ENCODE measurements around the gene SPC24. TPM values are rescaled to one million over a fixed set of nuclear protein-coding genes. Genes with fewer than 3 reads are reported as not detected.

Gene SPC24, protein sequence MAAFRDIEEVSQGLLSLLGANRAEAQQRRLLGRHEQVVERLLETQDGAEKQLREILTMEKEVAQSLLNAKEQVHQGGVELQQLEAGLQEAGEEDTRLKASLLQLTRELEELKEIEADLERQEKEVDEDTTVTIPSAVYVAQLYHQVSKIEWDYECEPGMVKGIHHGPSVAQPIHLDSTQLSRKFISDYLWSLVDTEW
- 14.2 to 17.8 TPM (median 16.2 TPM) in 5 replicates for total RNA-seq (2022; extraction: Qiagen RNA extraction; ENCODE audit: low read depth)

DNA sequence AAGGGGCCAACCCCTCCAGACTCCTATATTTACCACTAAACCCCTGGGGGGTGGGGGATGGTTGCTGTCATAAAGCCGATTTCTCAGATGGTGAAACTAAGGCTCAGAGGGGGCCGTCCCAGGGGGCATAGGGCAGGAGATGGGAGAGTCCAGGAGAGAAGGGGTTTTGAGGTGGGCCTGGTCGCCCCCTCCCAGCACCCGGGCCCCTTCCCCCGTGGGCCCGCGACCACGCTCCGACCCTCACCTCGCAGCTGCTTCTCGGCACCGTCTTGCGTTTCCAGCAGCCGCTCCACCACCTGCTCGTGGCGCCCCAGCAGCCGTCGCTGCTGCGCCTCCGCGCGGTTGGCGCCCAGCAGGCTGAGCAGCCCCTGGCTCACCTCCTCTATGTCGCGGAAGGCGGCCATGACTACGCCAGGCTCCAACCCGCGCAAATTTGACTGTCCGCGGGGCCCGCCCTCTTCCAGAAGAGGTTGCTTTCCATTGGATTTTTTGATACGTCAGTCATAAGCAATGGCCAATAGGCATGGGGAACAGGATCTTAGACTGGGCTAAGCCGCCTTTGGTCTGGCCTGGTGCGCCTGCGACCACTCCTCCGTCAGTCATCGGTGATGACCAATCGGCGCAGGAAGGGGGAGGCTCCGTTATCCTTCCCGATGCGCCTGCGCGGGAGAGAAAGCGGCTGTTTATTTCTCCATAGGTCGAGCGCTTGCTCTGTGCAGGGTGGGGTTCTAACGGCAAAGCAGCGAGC lies at the start of gene SPC24:
Gene SPC24 (minus strand): TSS at position 410 of the 748 bp plus-strand sequence. CDS start 6 bp downstream, at position 404.

GRCh38 chr19:11197291-11198174 lies 42.0 kb upstream of the SPC24 start, which contains the start of gene KANK2:
Gene KANK2 (minus strand): TSS chr19:11197545. CDS start chr19:11194511, 3,034 bp downstream.

Other genes with a start within 250 kb of the SPC24 start
- 12.1 to 24.2 TPM (median 20.4 TPM) in 5 replicates for gene YIPF2, start 227.1 kb downstream of the SPC24 start, total RNA-seq (2022; extraction: Qiagen RNA extraction; ENCODE audit: low read depth)
- 11.4 to 20.3 TPM (median 18.7 TPM) in 5 replicates for gene TIMM29, start 227.0 kb downstream of the SPC24 start, total RNA-seq (2022; extraction: Qiagen RNA extraction; ENCODE audit: low read depth)
- gene SMARCA4, start 194.8 kb downstream of the SPC24 start, total RNA-seq (2022; extraction: Qiagen RNA extraction; ENCODE audit: low read depth) = 9.1 to 12.0 TPM (median 11.8 TPM) in 5 replicates
- 21.9 to 29.9 TPM (median 27.9 TPM) in 5 replicates for gene LDLR, start 66.3 kb downstream of the SPC24 start, total RNA-seq (2022; extraction: Qiagen RNA extraction; ENCODE audit: low read depth)
- 34.6 to 59.3 TPM (median 46.8 TPM) in 5 replicates for gene KANK2, start 41.8 kb upstream of the SPC24 start, total RNA-seq (2022; extraction: Qiagen RNA extraction; ENCODE audit: low read depth)
- gene ANGPTL8, start 83.8 kb upstream of the SPC24 start, total RNA-seq (2022; extraction: Qiagen RNA extraction; ENCODE audit: low read depth) = not detected in 5 replicates
- 5.3 to 11.8 TPM (median 9.6 TPM) in 5 replicates for gene DOCK6, start 106.7 kb upstream of the SPC24 start, total RNA-seq (2022; extraction: Qiagen RNA extraction; ENCODE audit: low read depth)
- not detected in 5 replicates for gene TSPAN16, start 140.4 kb upstream of the SPC24 start, total RNA-seq (2022; extraction: Qiagen RNA extraction; ENCODE audit: low read depth)
- gene RAB3D, start 183.9 kb upstream of the SPC24 start, total RNA-seq (2022; extraction: Qiagen RNA extraction; ENCODE audit: low read depth) = 3.2 to 4.8 TPM (median 3.7 TPM) in 5 replicates
- gene TMEM205, start 190.5 kb upstream of the SPC24 start, total RNA-seq (2022; extraction: Qiagen RNA extraction; ENCODE audit: low read depth) = 85.8 to 127 TPM (median 117 TPM) in 5 replicates
- 2.5 to 5.1 TPM (median 4.9 TPM) in 5 replicates for gene CCDC159, start 190.7 kb upstream of the SPC24 start, total RNA-seq (2022; extraction: Qiagen RNA extraction; ENCODE audit: low read depth)
- gene PLPPR2, start 199.7 kb upstream of the SPC24 start, total RNA-seq (2022; extraction: Qiagen RNA extraction; ENCODE audit: low read depth) = 5.8 to 10.6 TPM (median 9.4 TPM) in 5 replicates
- gene SWSAP1, start 218.9 kb upstream of the SPC24 start, total RNA-seq (2022; extraction: Qiagen RNA extraction; ENCODE audit: low read depth) = 1.1 to 2.5 TPM (median 2.1 TPM) in 5 replicates
- gene EPOR, start 228.5 kb upstream of the SPC24 start, total RNA-seq (2022; extraction: Qiagen RNA extraction; ENCODE audit: low read depth) = 2.7 to 6.1 TPM (median 4.9 TPM) in 5 replicates

All from A549 treated with ZK216348 at 1 μM for 4 hours (cell line).